Large intestine (tissue), 12 donors: Measurements from ENCODE around the gene ZBTB24. TPM values are rescaled to one million over a fixed set of nuclear protein-coding genes. Genes with fewer than 3 reads are reported as not detected.
A peak's percentile ranks its signal among the peaks of the same experiment; 100 is the strongest.
"Not testable (repeated sequence)": the region's sequence is repeated elsewhere in the genome, so short reads cannot be mapped to it uniquely, and the experiment has no call there.

ENCODE experiments used
- DNase-seq, 2 donors: peaks; one replicate each; pipeline versions ENCODE4 v3.0.0 to v3.0.0-alpha.2; 2013
- H3K27ac ChIP-seq: one replicate; pipeline ENCODE4 v1.5.1; 2013; ENCODE audit warnings: low read length
- H3K27me3 ChIP-seq: 2 replicates; pipeline ENCODE4 v1.6.1; 2013; ENCODE audit warnings: low read length; ENCODE audit not compliant: control insufficient read depth, insufficient read depth
- H3K36me3 ChIP-seq: 2 replicates; pipeline ENCODE4 v1.6.1; 2013; ENCODE audit warnings: low read length; ENCODE audit not compliant: control insufficient read depth, insufficient read depth
- H3K4me1 ChIP-seq: one replicate; pipeline ENCODE4 v1.6.1; 2013; ENCODE audit warnings: low read length; ENCODE audit not compliant: control insufficient read depth, insufficient read depth
- H3K4me3 ChIP-seq: one replicate; pipeline ENCODE4 v1.5.1; 2013; ENCODE audit warnings: low read length
- H3K9me3 ChIP-seq: one replicate; pipeline ENCODE4 v1.6.1; 2013; ENCODE audit warnings: mild to moderate bottlenecking, low read depth, low read length, moderate library complexity; ENCODE audit not compliant: control insufficient read depth
- WGBS: methylation state at CpG from one replicate; pipeline ENCODE4 v1.1.5; 2013; ENCODE audit warnings: low lambda C conversion rate; ENCODE audit not compliant: insufficient coverage; 5-methylcytosine and 5-hydroxymethylcytosine counted together
- long read RNA-seq, 11 donors: transcript quantifications; one replicate each; lab custom pipeline, GENCODE V29; 2026
- polyA plus RNA-seq: library from polyadenylated mRNA; unstranded; fragments of 120-200 nt; gene quantifications from one replicate; pipeline ENCODE4 v1.2.1, GENCODE V29; 2013

Gene ZBTB24
- 10.7 TPM for polyA plus RNA-seq
- long read RNA-seq, donor 1, full-length matches to known transcripts, result 2 of 2 reads
- long read RNA-seq, donor 1, partial matches to known transcripts, result 0 of 2 reads
- long read RNA-seq, donor 1, other reads (novel, unspliced or antisense), result 0 of 2 reads
- long read RNA-seq, donor 2, result 0 reads
- long read RNA-seq, donor 3, full-length matches to known transcripts, result 4 of 9 reads
- long read RNA-seq, donor 3, partial matches to known transcripts, result 5 of 9 reads
- long read RNA-seq, donor 3, other reads (novel, unspliced or antisense), result 0 of 9 reads
- long read RNA-seq, donor 4, result 0 reads
- long read RNA-seq, donor 5, result 0 reads
- long read RNA-seq, donor 6, full-length matches to known transcripts, result 1 of 6 reads
- long read RNA-seq, donor 6, partial matches to known transcripts, result 5 of 6 reads
- long read RNA-seq, donor 6, other reads (novel, unspliced or antisense), result 0 of 6 reads
- long read RNA-seq, donor 7, result 0 reads
- long read RNA-seq, donor 8, full-length matches to known transcripts, result 2 of 2 reads
- long read RNA-seq, donor 8, partial matches to known transcripts, result 0 of 2 reads
- long read RNA-seq, donor 8, other reads (novel, unspliced or antisense), result 0 of 2 reads
- long read RNA-seq, donor 9, full-length matches to known transcripts, result 1 of 1 reads
- long read RNA-seq, donor 9, partial matches to known transcripts, result 0 of 1 reads
- long read RNA-seq, donor 9, other reads (novel, unspliced or antisense), result 0 of 1 reads
- long read RNA-seq, donor 10, result 0 reads
- long read RNA-seq, donor 11, full-length matches to known transcripts, result 2 of 2 reads
- long read RNA-seq, donor 11, partial matches to known transcripts, result 0 of 2 reads
- long read RNA-seq, donor 11, other reads (novel, unspliced or antisense), result 0 of 2 reads

DNA sequence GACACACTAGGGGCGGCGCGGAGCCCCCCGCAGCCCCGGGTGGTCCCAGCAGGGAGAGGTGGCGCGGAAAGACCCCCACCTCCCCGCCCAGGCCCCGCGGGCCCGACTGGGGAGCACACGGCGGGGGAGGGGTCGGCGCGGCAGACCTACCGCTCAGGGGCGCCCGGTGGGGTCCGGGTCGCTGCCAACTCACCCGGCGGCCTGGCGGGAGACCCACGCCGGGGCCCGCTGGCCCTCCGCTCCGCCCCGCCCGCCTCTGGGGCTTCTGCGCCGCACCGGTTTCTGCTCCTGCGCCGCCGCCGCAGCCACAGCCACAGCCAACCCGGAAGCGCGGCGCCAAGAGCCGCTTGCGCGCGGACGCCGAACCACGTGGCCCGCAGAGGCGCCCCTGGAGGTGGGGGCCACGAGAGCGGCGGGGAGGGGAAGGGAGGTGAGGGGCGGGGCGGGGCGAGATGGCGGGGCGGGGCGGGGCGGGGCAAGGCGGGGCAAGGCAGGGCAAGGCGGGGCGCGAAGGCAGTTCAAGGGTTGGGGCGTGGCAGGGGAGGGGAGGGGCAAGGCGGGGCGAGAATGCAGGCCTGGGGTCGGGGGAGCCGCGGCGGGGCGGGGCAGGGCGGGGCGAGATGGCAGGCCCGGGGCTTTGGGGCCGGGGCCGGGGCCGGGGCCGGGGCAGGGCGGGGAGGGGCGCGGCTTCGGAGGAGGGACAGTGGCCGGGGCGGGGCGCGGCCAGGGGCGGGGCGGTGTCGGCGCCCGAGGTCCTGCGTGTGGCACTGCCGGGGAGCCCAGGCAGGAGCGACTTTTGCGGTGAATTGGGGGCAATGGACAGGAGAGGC, at the start of gene ZBTB24:
Gene ZBTB24 (minus strand): TSS at position 315 of the 830 bp plus-strand sequence. CDS start 1,193 bp downstream, outside the sequence.
- Histone ChIP-seq H3K27me3 (no peaks in the 10 kb centered on the region), H3K36me3 (peaks cover 20% of the 10 kb centered on the region), H3K4me3 (peak within 1 kb of the TSS; percentile 72), H3K9me3 (peaks cover 3% of the 10 kb centered on the region), H3K27ac (peak within 1 kb of the TSS; percentile 61), H3K4me1 (peaks cover 19% of the 10 kb centered on the region)
- DNase-seq, result peak; percentile 89 to 91
- WGBS, result no CpG with 5 or more reads among the region's 97 CpGs

DNA sequence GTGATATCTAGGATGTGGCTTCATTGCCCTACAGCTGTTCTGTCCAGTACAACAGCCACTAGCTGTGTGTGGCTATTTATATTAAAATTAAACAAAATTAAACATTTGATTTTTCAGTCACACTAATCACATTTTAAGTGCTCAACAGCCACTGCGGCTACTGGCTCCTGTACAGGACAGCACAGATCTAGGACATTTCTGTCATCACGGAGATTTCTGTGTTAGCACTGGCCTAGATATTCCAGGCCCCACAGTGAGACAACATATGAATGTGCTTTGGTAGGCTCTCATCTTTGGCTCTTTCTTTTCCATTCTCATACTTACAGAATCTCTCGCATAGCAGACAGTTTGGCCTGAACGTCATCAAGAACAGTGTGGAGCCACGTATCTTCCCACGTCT, 48.4 kb upstream of the ZBTB24 start:
- no peaks in the 10 kb centered on the region for H3K36me3 ChIP-seq
- no peaks in the 10 kb centered on the region for H3K4me1 ChIP-seq
- no peak overlapping the region for H3K4me3 ChIP-seq
- no peak overlapping the region for H3K27ac ChIP-seq
- WGBS, result no CpG with 5 or more reads among the region's 6 CpGs
- H3K27me3 ChIP-seq, result no peaks in the 10 kb centered on the region
- no peak for DNase-seq
- H3K9me3 ChIP-seq, result no peaks in the 10 kb centered on the region

DNA sequence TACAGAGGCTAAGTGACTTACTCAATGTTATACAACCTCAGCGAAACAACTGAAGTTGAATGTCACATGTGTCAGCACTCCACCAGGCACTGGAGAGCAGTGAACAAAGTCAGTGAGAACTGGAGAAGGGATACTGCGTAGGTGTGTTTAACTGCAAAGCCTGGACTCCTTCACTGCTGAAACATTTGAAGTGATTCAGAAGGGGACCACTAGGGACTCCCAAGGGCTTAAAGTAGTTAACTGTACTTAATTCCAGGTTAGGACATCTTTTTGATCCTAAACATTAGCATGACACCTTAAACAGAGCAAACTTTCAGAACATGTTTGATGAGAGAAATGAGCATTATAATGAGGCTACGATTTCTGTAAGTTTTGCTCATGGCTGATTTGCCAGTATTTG, 45.0 kb upstream of the ZBTB24 start:
- no peak for DNase-seq
- Histone ChIP-seq H3K4me3 (no peak overlapping the region), H3K9me3 (no peaks in the 10 kb centered on the region), H3K4me1 (no peaks in the 10 kb centered on the region), H3K36me3 (no peaks in the 10 kb centered on the region), H3K27ac (no peak overlapping the region), H3K27me3 (no peaks in the 10 kb centered on the region)
- WGBS, result 100% methylated on average over 1 of the region's 3 CpGs

DNA sequence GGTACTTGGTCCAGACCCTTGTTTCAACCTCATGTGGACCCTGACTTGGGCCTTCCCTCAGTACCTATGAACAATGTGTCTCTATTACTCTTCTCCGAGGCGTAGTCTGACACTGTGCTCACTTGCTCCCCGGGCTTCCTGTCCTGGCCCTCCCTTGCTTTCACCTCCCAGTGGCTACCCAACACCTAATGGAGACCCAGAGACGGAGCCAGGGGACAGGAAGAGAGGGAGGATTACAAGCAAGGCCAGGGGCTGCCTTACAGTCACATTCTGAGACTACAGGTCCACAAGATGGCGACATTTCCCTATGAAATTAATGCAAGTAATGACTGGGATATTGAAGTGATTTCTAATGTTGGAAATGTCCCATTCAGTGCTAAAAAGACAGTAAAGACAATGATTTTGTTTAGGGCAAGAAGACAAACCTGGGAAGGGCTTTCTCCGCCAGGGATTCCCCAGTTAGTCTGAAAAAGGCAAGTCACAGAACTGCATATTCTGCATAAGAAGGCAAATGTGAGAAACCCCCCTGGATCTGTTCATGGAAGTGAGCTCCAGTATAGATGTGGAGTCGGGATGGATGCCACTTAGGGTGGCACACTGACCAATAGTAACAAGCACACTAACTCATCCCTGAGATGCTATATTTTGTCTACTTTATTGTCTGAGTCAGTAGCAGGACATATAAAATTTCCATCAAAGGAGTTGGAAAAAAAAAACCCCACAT, 44.0 kb upstream of the ZBTB24 start:
- Histone ChIP-seq H3K27me3 (no peaks in the 10 kb centered on the region), H3K4me1 (no peaks in the 10 kb centered on the region), H3K36me3 (no peaks in the 10 kb centered on the region), H3K27ac (no peak overlapping the region), H3K9me3 (no peaks in the 10 kb centered on the region), H3K4me3 (no peak overlapping the region)
- peak; percentile 35 to 42 for DNase-seq
- WGBS, result no CpG with 5 or more reads among the region's 7 CpGs

DNA sequence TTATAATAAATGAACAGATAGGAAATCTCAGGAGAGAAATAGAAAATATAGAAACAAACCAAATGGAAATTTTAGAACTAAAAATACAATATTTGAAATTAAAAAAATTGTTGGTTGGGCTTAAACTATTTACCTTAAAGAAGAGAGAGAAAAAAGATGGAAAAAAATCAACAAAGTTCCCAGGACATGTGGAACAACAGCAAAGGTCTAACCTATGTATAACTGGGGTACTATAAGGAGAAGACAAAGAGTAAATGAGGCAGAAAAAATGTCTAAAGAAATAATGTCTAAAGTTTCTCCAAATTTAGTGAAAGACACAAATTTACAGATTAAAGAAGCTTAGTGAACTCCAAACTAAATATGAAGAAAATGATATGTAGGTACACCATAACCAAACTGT, 41.1 kb upstream of the ZBTB24 start:
- no peaks in the 10 kb centered on the region for H3K27me3 ChIP-seq
- H3K4me3 ChIP-seq, result no peak overlapping the region
- H3K36me3 ChIP-seq, result no peaks in the 10 kb centered on the region
- no peak for DNase-seq
- H3K27ac ChIP-seq, result no peak overlapping the region
- no peaks in the 10 kb centered on the region for H3K4me1 ChIP-seq
- no peaks in the 10 kb centered on the region for H3K9me3 ChIP-seq

DNA sequence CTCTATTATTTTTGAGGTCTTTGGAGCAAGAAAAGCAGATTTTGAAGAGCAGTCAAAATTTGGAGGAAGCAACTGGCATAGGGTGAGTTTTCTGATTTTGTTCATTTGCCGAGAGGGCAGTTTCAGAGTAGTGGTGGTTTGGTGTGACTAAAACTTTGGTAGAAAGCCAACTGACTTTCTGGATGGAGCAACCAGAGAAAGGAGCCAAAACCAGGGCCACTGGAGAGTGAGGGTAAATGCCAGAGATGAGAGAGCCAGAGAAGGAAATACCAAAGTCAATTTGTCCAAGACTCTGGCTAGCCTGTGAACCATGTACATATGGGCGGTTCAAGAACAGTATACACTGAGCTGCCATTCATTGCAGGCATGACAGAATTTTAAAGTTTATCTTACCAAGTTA, 40.5 kb upstream of the ZBTB24 start:
- Histone ChIP-seq H3K9me3 (no peaks in the 10 kb centered on the region), H3K4me3 (no peak overlapping the region), H3K4me1 (no peaks in the 10 kb centered on the region), H3K27me3 (no peaks in the 10 kb centered on the region), H3K36me3 (no peaks in the 10 kb centered on the region), H3K27ac (no peak overlapping the region)
- 100% methylated on average over 1 of the region's 2 CpGs for WGBS
- no peak for DNase-seq

DNA sequence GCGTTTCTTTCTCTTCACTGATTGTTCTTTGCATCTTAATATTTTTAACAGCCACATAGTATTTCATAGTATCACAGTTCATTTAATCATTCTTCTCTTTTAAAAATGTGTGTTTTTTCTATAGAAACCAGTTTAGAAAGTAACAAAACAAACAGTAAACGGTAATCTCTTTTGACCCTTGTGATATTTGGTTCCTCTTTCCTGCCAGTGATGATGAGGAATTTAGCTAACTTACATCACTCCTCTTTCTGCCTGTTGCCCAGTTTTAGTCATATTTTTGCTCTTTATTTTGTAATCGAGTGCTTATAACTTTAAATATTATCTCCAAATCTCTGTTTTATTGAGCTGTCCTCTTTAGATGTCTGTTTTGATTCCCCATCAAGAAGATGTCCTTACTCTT, 38.1 kb upstream of the ZBTB24 start:
- H3K36me3 ChIP-seq, result no peaks in the 10 kb centered on the region
- no peak for DNase-seq
- no peaks in the 10 kb centered on the region for H3K27me3 ChIP-seq
- 87% methylated on average over 3 of the region's 3 CpGs for WGBS
- no peaks in the 10 kb centered on the region for H3K9me3 ChIP-seq
- H3K4me1 ChIP-seq, result no peaks in the 10 kb centered on the region
- no peak overlapping the region for H3K27ac ChIP-seq
- H3K4me3 ChIP-seq, result no peak overlapping the region

DNA sequence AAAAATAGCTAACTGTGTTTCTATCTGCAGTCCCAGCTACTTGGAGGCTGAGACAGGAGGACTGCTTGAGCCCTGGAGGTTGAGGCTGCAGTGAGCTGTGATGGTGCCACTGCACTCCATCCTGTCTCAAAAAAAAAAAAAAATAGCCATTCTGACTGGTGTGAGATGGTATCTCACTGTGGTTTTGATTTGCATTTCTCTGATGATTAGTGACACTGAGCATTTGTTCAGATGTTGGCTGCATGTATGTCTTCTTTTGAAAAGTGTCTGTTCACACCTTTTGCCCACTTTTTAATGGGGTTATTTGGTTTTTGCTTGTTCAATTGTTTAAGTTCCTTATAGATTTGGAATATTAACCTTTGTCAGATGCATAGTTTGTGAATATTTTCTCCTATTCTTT, 36.6 kb upstream of the ZBTB24 start:
- not testable (repeated sequence) for H3K36me3 ChIP-seq, DNase-seq, H3K4me3 ChIP-seq, H3K4me1 ChIP-seq, H3K27me3 ChIP-seq, H3K9me3 ChIP-seq, H3K27ac ChIP-seq

DNA sequence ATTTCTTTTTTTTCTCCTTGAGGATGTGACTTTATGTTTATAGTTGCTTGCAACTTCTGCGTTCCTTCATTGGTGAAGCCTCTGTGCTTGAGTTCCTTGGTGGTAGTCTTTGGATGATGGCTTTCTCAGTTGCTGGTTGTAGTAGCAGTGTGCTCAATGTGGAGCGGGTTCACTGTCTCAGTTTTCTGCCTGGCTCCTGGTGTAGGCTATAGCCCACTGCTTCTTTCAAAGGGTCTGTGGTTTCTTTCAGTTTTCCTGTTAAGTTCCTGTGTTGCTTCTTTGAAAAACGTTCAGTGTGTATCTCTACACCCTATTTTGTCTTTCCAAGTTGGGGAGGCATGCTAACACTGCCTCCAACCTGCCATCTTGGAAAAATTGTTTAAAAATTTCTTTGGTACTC, 33.9 kb upstream of the ZBTB24 start:
- no peak overlapping the region for H3K4me3 ChIP-seq
- no peaks in the 10 kb centered on the region for H3K4me1 ChIP-seq
- no peak overlapping the region for H3K27ac ChIP-seq
- H3K9me3 ChIP-seq, result no peaks in the 10 kb centered on the region
- DNase-seq, result no peak
- 80% methylated on average over 1 of the region's 3 CpGs for WGBS
- no peaks in the 10 kb centered on the region for H3K36me3 ChIP-seq
- H3K27me3 ChIP-seq, result no peaks in the 10 kb centered on the region
